DMS53 treated with DMSO at 0.1 percent for 48 hours (cell line): ENCODE results near the gene ARHGEF17.

Experiments
- DNase-seq: peaks from one replicate; lab custom pipeline; 2025; ENCODE audit not compliant: unreplicated experiment; lab: John Stamatoyannopoulos, UW

Gene ARHGEF17

GRCh38 chr11:73313652-73314051 is 5.6 kb downstream of the ARHGEF17 start:
- DNase-seq: no peak

- no peak for DNase-seq
These were observed 6.3 kb downstream of the ARHGEF17 start for GRCh38 chr11:73314117-73314961.

- no peak for DNase-seq
These were observed 7.4 kb downstream of the ARHGEF17 start for GRCh38 chr11:73315293-73316020.

- DNase-seq: no peak
These were observed 8.3 kb downstream of the ARHGEF17 start for GRCh38 chr11:73316422-73316821.

- no peak for DNase-seq
These were observed 9.3 kb downstream of the ARHGEF17 start for GRCh38 chr11:73317373-73317772.

GRCh38 chr11:73317803-73318202 is 9.7 kb downstream of the ARHGEF17 start:
- DNase-seq: no peak

- DNase-seq: no peak
These were observed 10.5 kb downstream of the ARHGEF17 start for GRCh38 chr11:73318501-73319011.

GRCh38 chr11:73320763-73321603 is 12.9 kb downstream of the ARHGEF17 start:
- DNase-seq: no peak

- no peak for DNase-seq
These were observed 13.7 kb downstream of the ARHGEF17 start for GRCh38 chr11:73321604-73322381.

- no peak for DNase-seq
These were observed 14.6 kb downstream of the ARHGEF17 start for GRCh38 chr11:73322382-73323306.

GRCh38 chr11:73323464-73323863 is 15.4 kb downstream of the ARHGEF17 start:
- DNase-seq: no peak

GRCh38 chr11:73324116-73324515 is 16.0 kb downstream of the ARHGEF17 start:
- no peak for DNase-seq

GRCh38 chr11:73324665-73325035 is 16.6 kb downstream of the ARHGEF17 start:
- DNase-seq: no peak

- DNase-seq: no peak
These were observed 17.2 kb downstream of the ARHGEF17 start for GRCh38 chr11:73325036-73325981.

- DNase-seq: no peak
These were observed 19.1 kb downstream of the ARHGEF17 start for GRCh38 chr11:73326929-73327811.

GRCh38 chr11:73327812-73328364 is 19.8 kb downstream of the ARHGEF17 start:
- DNase-seq: no peak

- no peak for DNase-seq
These were observed 22.6 kb downstream of the ARHGEF17 start for GRCh38 chr11:73330569-73331093.
